Gastroesophageal sphincter (tissue), 3 donors: ENCODE data around the gene TAC3.
"Not testable (repeated sequence)": the region's sequence is repeated elsewhere in the genome, so short reads cannot be mapped to it uniquely, and the experiment has no call there.

Experiments
- CTCF ChIP-seq, 4 experiments: fragments of 200-600 bp in 2 of 4; fragments of 450-650 bp in 2 of 4; sonication (generic) in 1 of 4; IDR thresholded peaks; one replicate each; pipeline ENCODE4 v1.5.1; 2017 to 2019; ENCODE audit warnings: antibody characterized with exemption in 4 of 4, mild to moderate bottlenecking in 2 of 4, moderate library complexity in 2 of 4
- EP300 ChIP-seq: sonication (generic); formaldehyde crosslinking; IDR thresholded peaks from one replicate; pipeline ENCODE4 v1.6.1; 2017; ENCODE audit warnings: antibody characterized with exemption, mild to moderate bottlenecking
- POLR2A ChIP-seq, 2 donors: fragments of 450-650 bp; IDR thresholded peaks; one replicate each; pipeline ENCODE4 v1.6.1; 2017; ENCODE audit warnings: antibody characterized with exemption in 2 of 2, mild to moderate bottlenecking in 2 of 2, moderate library complexity in 1 of 2

- TF ChIP-seq CTCF (IDR thresholded peaks at IDR 0.05); POLR2A (IDR thresholded peaks at IDR 0.05); EP300: not testable (repeated sequence)
Observed at GRCh38 chr12:56965997-56966642, 50.2 kb downstream of the TAC3 start.
